K562 (cell line): ENCODE measurements around the gene C1orf116. TPM values are rescaled to one million over a fixed set of nuclear protein-coding genes. Genes with fewer than 3 reads are reported as not detected.

Experiments used
- ATAC-seq: fragments of 200-7000 bp; cut with Tn5 transposase; 3 replicates; pipeline ENCODE4 v1.9.1; 2020; ENCODE audit warnings: moderate library complexity
- BruUV-seq: library from RNA; stranded (reverse); fragments of 400-500 nt; replicated peaks from 2 replicates; lab custom pipeline; 2021; lab: Mats Ljungman, UMichigan
- CTCF ChIA-PET: fragments of 300-600 bp; formaldehyde crosslinking; extraction: SDS; loops from one replicate; lab custom pipeline; 2021; ENCODE audit warnings: low intra/inter-chr PET ratio; lab: Yijun Ruan, JAX
- POLR2A ChIA-PET: fragments of 300-600, 350-650 bp; sonication (Branson Sonifier 250); formaldehyde crosslinking; extraction: SDS; loops from one replicate; lab custom pipeline; 2021; ENCODE audit warnings: antibody characterized with exemption, inconsistent platforms; lab: Yijun Ruan, JAX
- DNase-seq, 4 experiments: peaks; one replicate each; pipeline versions ENCODE4 v3.0.0 to v3.0.0-alpha.2; 2011 to 2018; ENCODE audit warnings: low spot score in 3 of 4, mixed read lengths in 3 of 4; ENCODE audit errors: extremely low read depth in 1 of 4
- FAIRE-seq: peaks from 2 replicates; lab custom pipeline; 2011; peaks lifted over from hg19 to GRCh38; lab: Jason Lieb, UNC
- H2AFZ ChIP-seq: 2 replicates; pipeline ENCODE4 v1.6.0; 2011; ENCODE audit warnings: low read depth, low read length, control low read depth, inconsistent platforms
- H3K27ac ChIP-seq: fragments of 200-600 bp; 3 replicates; pipeline ENCODE4 v1.8.0; 2011; ENCODE audit warnings: low read depth, mild to moderate bottlenecking, control low read depth, inconsistent platforms, low read length, moderate library complexity, mixed read lengths; ENCODE audit errors: extremely low read depth
- H3K27me3 ChIP-seq, 2 experiments: fragments of 300-600 bp in 1 of 2; 2 replicates in 1 of 2; 3 replicates in 1 of 2; pipeline versions ENCODE4 v1.6.0 to v1.8.0; 2011; ENCODE audit warnings: inconsistent platforms in 2 of 2, low read length in 2 of 2, mild to moderate bottlenecking in 1 of 2, mixed read lengths in 1 of 2, moderate library complexity in 1 of 2; ENCODE audit not compliant: control insufficient read depth in 2 of 2, insufficient read depth in 2 of 2
- H3K36me3 ChIP-seq: fragments of 300-600 bp; 3 replicates; pipeline ENCODE4 v1.8.0; 2011; ENCODE audit warnings: mild to moderate bottlenecking, low read length, inconsistent platforms; ENCODE audit not compliant: control insufficient read depth, insufficient read depth
- H3K4me1 ChIP-seq, 2 experiments: fragments of 200-600 bp in 1 of 2; replicated peaks in 1 of 2; 2 replicates in 1 of 2; 3 replicates in 1 of 2; pipeline versions ENCODE4 v1.5.1 to v1.8.0; 2011; ENCODE audit warnings: inconsistent platforms in 2 of 2, low read length in 2 of 2, mild to moderate bottlenecking in 1 of 2, mixed read lengths in 1 of 2, moderate library complexity in 1 of 2; ENCODE audit not compliant: control insufficient read depth in 2 of 2, insufficient read depth in 2 of 2
- H3K4me2 ChIP-seq: 2 replicates; pipeline ENCODE4 v1.6.1; 2011; ENCODE audit warnings: low read length, control low read depth, inconsistent platforms, mixed read lengths; ENCODE audit not compliant: insufficient read depth
- H3K4me3 ChIP-seq: fragments of 200-600 bp; sonication (generic), shearing (Covaris generic); 2 replicates; pipeline ENCODE4 v1.5.1; 2016; ENCODE audit warnings: control low read depth, inconsistent platforms
- H3K79me2 ChIP-seq: fragments of 200-600 bp; 3 replicates; pipeline ENCODE4 v1.8.0; 2011; ENCODE audit warnings: low read length, inconsistent platforms; ENCODE audit not compliant: control insufficient read depth, insufficient read depth
- H3K9ac ChIP-seq, 2 experiments: 2 replicates each; pipeline versions ENCODE4 v1.6.0 to v1.6.1; 2011; ENCODE audit warnings: low read depth in 2 of 2, low read length in 2 of 2, control low read depth in 1 of 2, inconsistent platforms in 1 of 2, mild to moderate bottlenecking in 1 of 2, mixed read lengths in 1 of 2; ENCODE audit not compliant: insufficient read depth in 1 of 2
- H3K9me1 ChIP-seq: one replicate; pipeline ENCODE4 v1.6.0; 2011; ENCODE audit warnings: inconsistent platforms, mild to moderate bottlenecking, low read length, moderate library complexity; ENCODE audit not compliant: control insufficient read depth, insufficient read depth
- H3K9me3 ChIP-seq: replicated peaks from 2 replicates; pipeline ENCODE4 v1.5.1; 2011; ENCODE audit warnings: low read depth, low read length, inconsistent platforms; ENCODE audit not compliant: control insufficient read depth, insufficient read depth
- H4K20me1 ChIP-seq: replicated peaks from 2 replicates; pipeline ENCODE4 v1.6.1; 2011; ENCODE audit warnings: low read length, inconsistent platforms, mixed read lengths; ENCODE audit not compliant: control insufficient read depth, insufficient read depth
- CXXC5 ChIP-seq: fragments of 250-450 bp; sonication (Bioruptor Pico); IDR thresholded peaks from 2 replicates; pipeline ENCODE4 v1.8.0; 2022; ENCODE audit warnings: inconsistent platforms, mild to moderate bottlenecking, moderate library complexity
- E2F4 ChIP-seq: sonication (generic); formaldehyde crosslinking; IDR thresholded peaks from 2 replicates; pipeline ENCODE4 v1.8.0; 2022; ENCODE audit warnings: mild to moderate bottlenecking, low read depth, missing genetic modification reagents
- MTF1 ChIP-seq: fragments of 250-450 bp; sonication (Bioruptor Pico); IDR thresholded peaks from 2 replicates; pipeline ENCODE4 v1.9.0; 2021; ENCODE audit warnings: moderate library complexity, mild to moderate bottlenecking, inconsistent platforms, borderline replicate concordance
- RNF2 ChIP-seq: sonication (generic); IDR thresholded peaks from 2 replicates; pipeline ENCODE4 v1.6.1; 2016
- SMARCE1 ChIP-seq: fragments of 450-650 bp; IDR thresholded peaks from 2 replicates; pipeline ENCODE4 v1.7.1; 2016; ENCODE audit warnings: mild to moderate bottlenecking
- TBL1XR1 ChIP-seq, 2 experiments: IDR thresholded peaks; 2 replicates each; pipeline ENCODE4 v1.6.1; 2012; ENCODE audit warnings: improper control_type of control experiment in 2 of 2, low read length in 2 of 2, mild to moderate bottlenecking in 1 of 2
- USF2 ChIP-seq: sonication (generic); formaldehyde crosslinking; IDR thresholded peaks from 2 replicates; pipeline ENCODE4 v1.5.0; 2020; ENCODE audit warnings: missing genetic modification reagents
- ZBTB5 ChIP-seq: fragments of 450-650 bp; IDR thresholded peaks from 2 replicates; pipeline ENCODE4 v1.6.1; 2017; ENCODE audit warnings: antibody characterized with exemption
- ZKSCAN3 ChIP-seq: fragments of 250-450 bp; sonication (Bioruptor Pico); IDR thresholded peaks from 2 replicates; pipeline ENCODE4 v1.4.0; 2020
- WGBS: fragments of 100-300 bp; shearing (Covaris generic); methylation state at CpG from one replicate; pipeline ENCODE4 v1.1.6; 2016; ENCODE audit warnings: low coverage, mixed read lengths; ENCODE audit not compliant: insufficient coverage; ENCODE audit errors: missing lambda C conversion rate; 5-methylcytosine and 5-hydroxymethylcytosine counted together
- in situ Hi-C: fragments of 300-500 bp; cut with MboI; formaldehyde crosslinking; loops from 4 replicates; pipeline ENCODE4 v1.15.0; 2018; ENCODE audit warnings: inconsistent platforms, mixed read lengths
- intact Hi-C: fragments of 100-400 bp; cut with micrococcal nuclease; formaldehyde crosslinking; loops from 2 replicates; pipeline ENCODE4 v1.14.2; 2022
- polyA plus RNA-seq, 8 experiments: library from polyadenylated mRNA; depleted of rRNA in 4 of 8; stranded (reverse) in 5 of 8; unstranded in 3 of 8; fragments of >200 nt; fragmentation: Nextera tagmentation in 2 of 8; fragmentation: Illumina TruSeq in 1 of 8; extraction: Ambion mirVana in 2 of 8; extraction: Trizol in 1 of 8; gene quantifications; 2 replicates each; pipeline versions ENCODE4 v1.2.1 to v1.2.3, GENCODE V29; 2011 to 2014; ENCODE audit warnings: inconsistent platforms in 1 of 8, missing spikeins in 1 of 8
- total RNA-seq, 7 experiments: library from RNA; depleted of rRNA in 6 of 7; stranded (reverse); fragments of >200 nt in 6 of 7; fragmentation: Illumina TruSeq in 2 of 7; extraction: Trizol in 2 of 7; gene quantifications; 2 replicates each; pipeline versions ENCODE4 v1.2.1 to v1.2.3, GENCODE V29; 2011 to 2021; ENCODE audit warnings: low replicate concordance in 1 of 7
- TF ChIP-seq, protein P1 (sequence below), 2 experiments: fragments of 450-650 bp in 1 of 2; sonication (generic) in 1 of 2; formaldehyde crosslinking in 1 of 2; IDR thresholded peaks in 1 of 2; conservative IDR thresholded peaks in 1 of 2; 2 replicates each; pipeline versions ENCODE4 v1.6.1 to v1.8.1; 2016 to 2023; ENCODE audit warnings: mild to moderate bottlenecking in 2 of 2, moderate library complexity in 2 of 2, inconsistent platforms in 1 of 2, missing genetic modification reagents in 1 of 2

The C1orf116 gene
- total and polyA plus RNA-seq, 9 of the 15 experiments (the other 6 are each of a cell fraction or from before 2014, with no cell fraction given): 0.62 to 3.0 (median 0.95) TPM

DNA sequence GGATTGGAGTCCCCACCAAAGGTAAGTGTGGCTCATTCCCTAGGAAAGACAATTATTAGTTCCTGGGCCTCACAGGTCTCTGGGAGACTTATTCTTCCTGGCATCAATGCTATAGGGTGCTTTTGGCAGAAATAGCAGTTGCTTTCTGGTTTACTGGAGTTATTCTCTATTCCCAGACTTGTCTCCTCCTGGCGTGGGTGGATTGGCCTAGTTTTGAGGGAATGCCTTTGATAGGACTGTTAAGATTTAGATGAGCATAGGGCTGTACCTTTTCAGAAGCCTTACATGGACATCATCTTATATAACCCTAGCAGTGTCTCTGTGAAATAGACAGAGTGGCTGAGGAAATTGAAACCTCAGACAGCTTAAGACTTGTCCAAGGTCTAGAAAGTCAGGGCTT, 29.5 kb upstream of the C1orf116 start (continued):
- TF ChIP-seq E2F4 (CRISPR knock-in tag) (no peak), MTF1 (CRISPR knock-in tag) (no peak), RNF2 (no peak), USF2 (no peak), SMARCE1 (no peak), ZKSCAN3 (CRISPR knock-in tag) (no peak), CXXC5 (CRISPR knock-in tag) (no peak), ZBTB5 (no peak)

GRCh38 chr1:207060596-207060995, 28.0 kb upstream of the C1orf116 start:
- H3K79me2 ChIP-seq: no peaks in the 10 kb centered on the region
- no peaks in the 10 kb centered on the region for H3K9me3 ChIP-seq
- ChIA-PET CTCF (no interaction called here), POLR2A (interaction anchor here (1.8 to 2.8 kb wide), 2 partner anchors 8 to 11 kb away, joined by 9 read pairs; partner anchors contain the start of gene PFKFB2)
- no TSS peak for BruUV-seq
- in situ Hi-C loops (no loop called here), intact Hi-C loops (no loop called here)
- no peak for DNase-seq
- no peak overlapping the region for H3K9ac ChIP-seq
- ATAC-seq: no peak
- H3K27me3 ChIP-seq: no peaks in the 10 kb centered on the region
- H2AFZ ChIP-seq: no peak overlapping the region
- H3K4me3 ChIP-seq: no peak overlapping the region
- no peak overlapping the region for H3K4me2 ChIP-seq
- FAIRE-seq: no peak
- H4K20me1 ChIP-seq: no peaks in the 10 kb centered on the region
- WGBS: 87% methylated on average over 3 of the region's 3 CpGs
- H3K4me1 ChIP-seq: peaks cover 0 to 4% of the 10 kb centered on the region in 2 experiments; a peak in 2 of 5 replicates
- H3K9me1 ChIP-seq: peaks cover 5% of the 10 kb centered on the region
- H3K36me3 ChIP-seq: peaks cover 48% of the 10 kb centered on the region
- TF ChIP-seq, protein P1, sequence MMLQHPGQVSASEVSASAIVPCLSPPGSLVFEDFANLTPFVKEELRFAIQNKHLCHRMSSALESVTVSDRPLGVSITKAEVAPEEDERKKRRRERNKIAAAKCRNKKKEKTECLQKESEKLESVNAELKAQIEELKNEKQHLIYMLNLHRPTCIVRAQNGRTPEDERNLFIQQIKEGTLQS (IDR thresholded peaks at IDR 0.05): peak; percentile 55
- TF ChIP-seq, protein P1 (CRISPR knock-in tag; conservative IDR thresholded peaks at IDR 0.05): no peak
- TF ChIP-seq TBL1XR1 (IDR thresholded peaks at IDR 0.05; ENCODE audit: low read length in 2 of 2): no peak
- TF ChIP-seq, all 486 proteins: peak for 1
- H3K27ac ChIP-seq: no peak overlapping the region
